Glutamatergic neuron (in vitro differentiated cells): Measurements from ENCODE around the gene RDH16. TPM values are rescaled to one million over a fixed set of nuclear protein-coding genes. Genes with fewer than 3 reads are reported as not detected.
"Not testable (repeated sequence)": the region's sequence is repeated elsewhere in the genome, so short reads cannot be mapped to it uniquely, and the experiment has no call there.

ENCODE experiments used
- DNase-seq: peaks from one replicate; pipeline ENCODE4 v3.0.0; 2022
- H3K27ac Mint-ChIP-seq: one replicate; pipeline ENCODE4 v1.8.0; 2020; ENCODE audit warnings: mild to moderate bottlenecking, mixed read lengths, inconsistent platforms; ENCODE audit not compliant: unreplicated experiment
- H3K27me3 Mint-ChIP-seq: one replicate; pipeline ENCODE4 v1.8.0; 2020; ENCODE audit warnings: mild to moderate bottlenecking, moderate library complexity, mixed read lengths, inconsistent platforms; ENCODE audit not compliant: unreplicated experiment
- H3K36me3 Mint-ChIP-seq: one replicate; pipeline ENCODE4 v1.8.0; 2020; ENCODE audit warnings: mild to moderate bottlenecking, mixed read lengths, inconsistent platforms; ENCODE audit not compliant: unreplicated experiment
- H3K4me1 Mint-ChIP-seq: one replicate; pipeline ENCODE4 v1.8.0; 2020; ENCODE audit warnings: mild to moderate bottlenecking, low read depth, mixed read lengths, inconsistent platforms; ENCODE audit not compliant: unreplicated experiment
- H3K4me3 Mint-ChIP-seq: one replicate; pipeline ENCODE4 v1.8.0; 2020; ENCODE audit warnings: mild to moderate bottlenecking, mixed read lengths, inconsistent platforms; ENCODE audit not compliant: unreplicated experiment
- H3K9me3 Mint-ChIP-seq: one replicate; pipeline ENCODE4 v1.8.0; 2020; ENCODE audit warnings: mild to moderate bottlenecking, moderate library complexity, mixed read lengths, inconsistent platforms; ENCODE audit not compliant: unreplicated experiment
- total RNA-seq: library from RNA; stranded (reverse); fragmentation: NEBNext Ultra II Directional; extraction: Animal tissue kit (Norgen Biotek cat#: 25700); gene quantifications from one replicate; pipeline ENCODE4 v1.2.1, GENCODE V29; 2021; ENCODE audit not compliant: unreplicated experiment
- TF ChIP-seq, protein P1 (sequence below): fragments of 200-600 bp; sonication (generic); IDR thresholded peaks from one replicate; pipeline ENCODE4 v1.5.0; 2021; ENCODE audit not compliant: partially characterized antibody, unreplicated experiment

Gene RDH16
- total RNA-seq, 1 donor from 2014 or later, result 0.74 TPM

DNA sequence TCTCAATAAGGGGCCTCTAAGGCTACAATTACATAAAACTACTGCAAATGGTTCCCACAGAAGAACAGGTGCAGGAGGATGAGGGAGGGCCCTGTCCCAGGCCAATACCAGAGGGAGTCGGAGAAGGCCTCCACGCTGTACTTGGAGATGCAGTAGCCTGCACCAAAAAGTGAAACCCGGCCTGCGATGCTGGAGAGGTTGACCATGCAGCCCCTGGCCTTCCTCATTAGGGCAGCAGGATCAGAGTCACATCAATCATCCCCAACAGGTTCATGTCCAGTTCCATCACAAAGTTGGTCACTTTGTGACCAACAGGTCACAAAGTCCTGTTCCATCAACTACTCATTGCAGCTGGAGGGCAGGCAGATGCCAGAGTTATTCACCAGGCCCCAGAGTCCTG is 26.0 kb upstream of the RDH16 start:
- Mint-ChIP-seq H3K27me3 (peaks cover 4% of the 10 kb centered on the region), H3K9me3 (peaks cover 5% of the 10 kb centered on the region), H3K4me1 (no peaks in the 10 kb centered on the region), H3K4me3 (no peak overlapping the region), H3K27ac (no peak overlapping the region), H3K36me3 (peaks cover 2% of the 10 kb centered on the region)
- no peak for DNase-seq
- TF ChIP-seq, protein P1, sequence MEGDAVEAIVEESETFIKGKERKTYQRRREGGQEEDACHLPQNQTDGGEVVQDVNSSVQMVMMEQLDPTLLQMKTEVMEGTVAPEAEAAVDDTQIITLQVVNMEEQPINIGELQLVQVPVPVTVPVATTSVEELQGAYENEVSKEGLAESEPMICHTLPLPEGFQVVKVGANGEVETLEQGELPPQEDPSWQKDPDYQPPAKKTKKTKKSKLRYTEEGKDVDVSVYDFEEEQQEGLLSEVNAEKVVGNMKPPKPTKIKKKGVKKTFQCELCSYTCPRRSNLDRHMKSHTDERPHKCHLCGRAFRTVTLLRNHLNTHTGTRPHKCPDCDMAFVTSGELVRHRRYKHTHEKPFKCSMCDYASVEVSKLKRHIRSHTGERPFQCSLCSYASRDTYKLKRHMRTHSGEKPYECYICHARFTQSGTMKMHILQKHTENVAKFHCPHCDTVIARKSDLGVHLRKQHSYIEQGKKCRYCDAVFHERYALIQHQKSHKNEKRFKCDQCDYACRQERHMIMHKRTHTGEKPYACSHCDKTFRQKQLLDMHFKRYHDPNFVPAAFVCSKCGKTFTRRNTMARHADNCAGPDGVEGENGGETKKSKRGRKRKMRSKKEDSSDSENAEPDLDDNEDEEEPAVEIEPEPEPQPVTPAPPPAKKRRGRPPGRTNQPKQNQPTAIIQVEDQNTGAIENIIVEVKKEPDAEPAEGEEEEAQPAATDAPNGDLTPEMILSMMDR, result no peak

DNA sequence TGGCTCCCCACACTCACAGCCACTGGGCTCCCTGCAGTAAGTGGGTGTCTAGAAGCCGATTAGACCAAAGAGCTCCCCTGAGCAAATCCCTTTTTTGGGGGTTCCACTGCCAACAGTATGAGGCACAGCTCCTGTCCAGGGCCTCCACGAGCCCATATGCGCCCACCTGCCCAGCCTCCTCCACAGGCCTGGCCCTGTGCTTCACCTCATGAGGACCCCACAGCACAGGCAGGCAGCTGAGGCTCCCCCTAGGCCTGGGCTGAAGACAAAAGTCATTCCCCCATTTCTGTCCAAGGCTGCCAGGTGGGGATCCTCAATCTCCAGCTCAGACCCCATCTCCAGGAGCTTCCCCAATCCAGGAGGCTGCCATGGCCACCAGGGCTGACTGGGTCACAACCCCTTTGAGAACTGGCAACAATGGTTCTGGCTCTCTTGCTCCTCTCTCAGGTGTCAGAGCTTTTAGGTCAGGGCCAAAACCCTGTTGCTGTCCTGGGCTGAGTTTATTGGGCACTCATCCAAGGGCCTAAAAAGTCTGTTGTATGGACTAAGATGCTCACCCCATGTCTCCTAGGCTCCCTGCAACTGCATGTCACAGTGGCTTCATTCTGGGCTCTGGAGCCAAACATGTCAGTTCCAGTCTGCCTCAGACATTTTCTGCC is 25.3 kb upstream of the RDH16 start:
- not testable (repeated sequence) for DNase-seq, H3K4me3 Mint-ChIP-seq, H3K27me3 Mint-ChIP-seq, H3K36me3 Mint-ChIP-seq, H3K9me3 Mint-ChIP-seq, H3K4me1 Mint-ChIP-seq, H3K27ac Mint-ChIP-seq

DNA sequence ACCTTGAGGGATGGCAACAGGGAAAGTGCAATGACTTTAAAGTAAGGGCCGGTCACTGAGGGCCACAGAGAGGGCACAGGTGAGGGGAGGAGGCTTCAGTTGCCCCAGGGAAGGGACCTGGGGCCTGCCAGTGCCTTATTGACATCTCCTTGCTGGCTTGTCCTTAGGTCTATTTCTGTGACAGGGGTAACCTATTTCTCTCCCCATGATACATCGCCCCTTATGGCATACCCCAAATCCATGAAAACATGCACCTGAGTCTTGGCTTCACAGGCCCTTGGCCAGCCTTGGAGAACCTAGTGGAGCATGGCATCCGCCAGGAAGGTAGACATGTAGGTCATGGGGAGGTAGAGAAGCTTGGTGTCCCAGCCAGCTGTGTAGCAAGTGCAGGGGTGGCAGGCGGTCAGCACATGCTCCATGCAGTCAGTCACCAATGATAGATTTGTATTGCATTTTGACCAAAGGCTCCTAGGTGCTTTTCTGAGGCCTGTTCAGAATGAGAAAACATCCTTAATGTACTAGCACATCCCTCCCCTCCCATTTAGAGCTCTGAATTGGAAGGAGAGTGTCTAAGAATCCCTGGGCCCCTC is 23.6 kb upstream of the RDH16 start:
- no peak overlapping the region for H3K4me3 Mint-ChIP-seq

DNA sequence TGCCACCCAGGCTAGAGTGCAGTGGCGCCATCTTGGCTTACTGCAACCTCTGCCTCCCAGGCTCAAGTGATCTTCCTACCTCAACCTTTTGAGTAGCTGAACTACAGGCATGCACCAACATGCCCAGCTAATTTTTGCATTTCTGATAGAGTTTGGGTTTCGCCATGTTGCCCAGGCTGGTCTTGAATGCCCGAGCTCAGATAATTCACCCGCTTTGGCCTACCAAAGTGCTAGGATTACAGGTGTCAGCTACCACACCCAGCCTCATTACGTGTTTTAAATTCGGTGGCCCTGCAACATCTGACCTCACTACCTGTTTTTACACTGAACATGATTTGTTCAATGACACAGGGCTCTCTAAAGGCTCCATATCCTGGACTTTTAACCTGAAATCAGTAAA is 22.9 kb upstream of the RDH16 start:
- TF ChIP-seq, protein P1, result no peak
- Mint-ChIP-seq H3K4me1 (no peaks in the 10 kb centered on the region), H3K9me3 (peaks cover 2% of the 10 kb centered on the region), H3K4me3 (no peak overlapping the region), H3K27me3 (peaks cover 3% of the 10 kb centered on the region), H3K27ac (no peak overlapping the region), H3K36me3 (peaks cover 7% of the 10 kb centered on the region)
- DNase-seq, result no peak

More for the DNA sequence above, 23.6 kb upstream of the RDH16 start:
- no peak for DNase-seq
- Mint-ChIP-seq H3K36me3 (peaks cover 7% of the 10 kb centered on the region), H3K4me1 (no peaks in the 10 kb centered on the region), H3K27me3 (no peaks in the 10 kb centered on the region), H3K9me3 (peaks cover 3% of the 10 kb centered on the region), H3K27ac (no peak overlapping the region)
- TF ChIP-seq, protein P1, result no peak

DNA sequence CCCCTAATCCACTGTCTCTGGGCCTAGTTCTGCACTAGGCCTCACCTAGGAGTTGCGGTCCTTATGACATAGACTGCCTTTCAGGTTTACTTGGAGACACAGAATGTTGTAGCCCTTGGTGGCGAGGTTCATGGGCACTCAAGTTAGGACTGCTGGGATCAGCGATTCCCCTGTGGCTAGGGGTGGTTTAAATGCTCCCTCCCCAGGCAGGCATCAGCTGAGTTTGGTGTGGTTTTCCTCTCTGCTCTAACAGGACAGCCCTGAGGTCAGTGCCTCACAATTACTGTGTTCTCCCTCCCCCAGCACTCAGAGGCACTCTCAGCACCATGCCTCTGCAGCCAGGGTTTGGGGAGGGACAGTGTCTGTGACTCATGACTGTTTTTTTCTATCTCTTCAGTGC is 22.2 kb upstream of the RDH16 start:
- Mint-ChIP-seq H3K36me3 (peaks cover 7% of the 10 kb centered on the region), H3K4me3 (no peak overlapping the region), H3K9me3 (peaks cover 2% of the 10 kb centered on the region), H3K27ac (no peak overlapping the region), H3K4me1 (no peaks in the 10 kb centered on the region), H3K27me3 (peaks cover 4% of the 10 kb centered on the region)
- no peak for DNase-seq
- TF ChIP-seq, protein P1, result no peak
